Measurements from ENCODE around the gene MANBA. TPM values are rescaled to one million over a fixed set of nuclear protein-coding genes. Genes with fewer than 3 reads are reported as not detected.

MANBA gene
- polyA plus RNA-seq, 2 of the 4 experiments (the other 2 are of a cell fraction): 9.3 to 10.4 TPM

DNA sequence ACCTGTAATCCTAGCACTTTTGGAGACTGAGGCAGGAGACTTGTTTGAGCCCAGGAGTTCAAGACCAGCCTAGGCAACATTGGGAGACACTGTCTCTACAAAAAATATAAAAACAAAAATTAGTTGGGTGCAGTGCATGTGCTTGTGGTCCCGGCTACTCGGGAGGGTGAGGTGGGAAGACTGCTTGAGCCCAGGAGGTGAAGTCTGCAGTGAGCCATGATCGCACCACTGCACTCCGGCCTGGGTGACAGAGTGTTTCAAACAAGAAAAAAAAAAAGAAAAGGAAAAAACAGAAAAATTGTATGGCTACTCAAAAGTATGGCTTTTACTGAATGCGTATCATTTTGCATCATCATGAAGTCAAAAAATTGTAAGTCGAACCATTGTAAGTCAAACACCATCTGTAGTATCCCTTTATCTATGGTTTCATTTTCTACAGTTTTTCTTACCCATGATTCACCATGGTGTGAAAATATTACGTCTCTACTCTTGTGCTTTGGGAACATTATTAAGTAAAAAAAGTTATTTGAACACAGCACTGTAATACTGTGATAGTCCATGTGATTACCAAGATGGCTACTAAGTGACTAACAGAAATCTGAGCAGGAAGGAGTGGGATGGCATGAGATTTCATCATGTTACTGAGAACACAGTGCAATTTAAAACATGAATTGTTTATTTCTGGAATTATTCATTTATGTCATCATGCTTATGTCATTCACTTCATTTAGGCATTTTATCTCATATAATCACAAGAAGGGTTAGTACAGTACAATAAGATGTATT lies 26.5 kb upstream of the MANBA start:
- WGBS (ENCODE audit: missing lambda C conversion rate): 94% methylated on average over 7 of the region's 7 CpGs
- Histone ChIP-seq H3K4me2 (no peak overlapping the region), H3K27ac (no peak overlapping the region), H3K4me1 (peaks cover 5% of the 10 kb centered on the region; the same call in 1 of the 3 replicates), H3K4me3 (no peak overlapping the region), H3K9me3 (0 out of 3 replicates have a peak, but pooled peaks cover 4% of the 10 kb centered on the region)
- FAIRE-seq (no peak), DNase-seq (ENCODE audit: low read depth in 1 of 2, low spot score in 1 of 2) (peak in 1 of 2 experiments; percentile 16), ATAC-seq (peak in 1 of 2 experiments; percentile 51; a peak in 4 of 6 replicates)
- no peak for TF ChIP-seq ZFP36 (IDR thresholded peaks at IDR 0.05; ENCODE audit: borderline replicate concordance, partially characterized antibody)
- ChIA-PET POLR2A (no interaction called here), CTCF (no interaction called here)

DNA sequence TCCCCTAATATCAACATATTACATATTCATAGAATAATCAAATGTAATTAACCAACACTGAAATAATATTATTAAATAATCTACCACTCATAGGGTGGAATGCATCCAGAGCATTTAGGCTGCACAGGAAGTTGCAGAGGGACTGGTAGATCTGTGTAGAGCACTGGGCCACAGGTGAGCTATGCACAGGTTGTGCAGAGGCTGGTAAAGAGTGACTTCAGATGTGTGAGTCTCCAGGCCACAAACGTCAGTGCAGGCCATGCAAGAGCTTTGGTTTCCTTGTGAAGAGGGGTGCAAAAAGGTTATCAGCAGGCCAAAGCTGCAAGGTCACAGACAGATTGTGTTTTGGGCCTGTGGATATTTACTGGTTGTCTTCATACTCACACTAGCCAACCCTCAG lies 25.5 kb upstream of the MANBA start:
- H3K4me1 ChIP-seq: peaks cover 5% of the 10 kb centered on the region; the same call in 1 of the 3 replicates
- H3K4me3 ChIP-seq: no peak overlapping the region
- H3K4me2 ChIP-seq: no peak overlapping the region
- POLR2A ChIA-PET: no interaction called here
- CTCF ChIA-PET: no interaction called here
- peak in 1 of 2 experiments; percentile 30; a peak in 1 of 6 replicates for ATAC-seq
- 73% methylated on average over 1 of the region's 1 CpG for WGBS (ENCODE audit: missing lambda C conversion rate)
- TF ChIP-seq JUNB (IDR thresholded peaks at IDR 0.05) (no peak), PHF8 (IDR thresholded peaks at IDR 0.05; ENCODE audit: borderline replicate concordance, low read depth) (no peak), EP300 (IDR thresholded peaks at IDR 0.05) (no peak), EHMT2 (IDR thresholded peaks at IDR 0.05; ENCODE audit: low read depth) (no peak), HOXB13 (CRISPR knock-in tag; IDR thresholded peaks at IDR 0.05; ENCODE audit: low read depth) (no peak), ZNF302 (CRISPR knock-in tag; IDR thresholded peaks at IDR 0.05) (no peak), KDM5A (IDR thresholded peaks at IDR 0.05) (no peak), JUN (IDR thresholded peaks at IDR 0.05) (no peak), GATA3 (IDR thresholded peaks at IDR 0.05; ENCODE audit: borderline replicate concordance) (no peak), MYC (IDR thresholded peaks at IDR 0.05; ENCODE audit: borderline replicate concordance, low read length) (no peak), ZSCAN20 (CRISPR knock-in tag; IDR thresholded peaks at IDR 0.05) (no peak)
- TF ChIP-seq, protein P1, sequence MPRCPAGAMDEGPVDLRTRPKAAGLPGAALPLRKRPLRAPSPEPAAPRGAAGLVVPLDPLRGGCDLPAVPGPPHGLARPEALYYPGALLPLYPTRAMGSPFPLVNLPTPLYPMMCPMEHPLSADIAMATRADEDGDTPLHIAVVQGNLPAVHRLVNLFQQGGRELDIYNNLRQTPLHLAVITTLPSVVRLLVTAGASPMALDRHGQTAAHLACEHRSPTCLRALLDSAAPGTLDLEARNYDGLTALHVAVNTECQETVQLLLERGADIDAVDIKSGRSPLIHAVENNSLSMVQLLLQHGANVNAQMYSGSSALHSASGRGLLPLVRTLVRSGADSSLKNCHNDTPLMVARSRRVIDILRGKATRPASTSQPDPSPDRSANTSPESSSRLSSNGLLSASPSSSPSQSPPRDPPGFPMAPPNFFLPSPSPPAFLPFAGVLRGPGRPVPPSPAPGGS (IDR thresholded peaks at IDR 0.05): no peak
- TF ChIP-seq, protein P2, sequence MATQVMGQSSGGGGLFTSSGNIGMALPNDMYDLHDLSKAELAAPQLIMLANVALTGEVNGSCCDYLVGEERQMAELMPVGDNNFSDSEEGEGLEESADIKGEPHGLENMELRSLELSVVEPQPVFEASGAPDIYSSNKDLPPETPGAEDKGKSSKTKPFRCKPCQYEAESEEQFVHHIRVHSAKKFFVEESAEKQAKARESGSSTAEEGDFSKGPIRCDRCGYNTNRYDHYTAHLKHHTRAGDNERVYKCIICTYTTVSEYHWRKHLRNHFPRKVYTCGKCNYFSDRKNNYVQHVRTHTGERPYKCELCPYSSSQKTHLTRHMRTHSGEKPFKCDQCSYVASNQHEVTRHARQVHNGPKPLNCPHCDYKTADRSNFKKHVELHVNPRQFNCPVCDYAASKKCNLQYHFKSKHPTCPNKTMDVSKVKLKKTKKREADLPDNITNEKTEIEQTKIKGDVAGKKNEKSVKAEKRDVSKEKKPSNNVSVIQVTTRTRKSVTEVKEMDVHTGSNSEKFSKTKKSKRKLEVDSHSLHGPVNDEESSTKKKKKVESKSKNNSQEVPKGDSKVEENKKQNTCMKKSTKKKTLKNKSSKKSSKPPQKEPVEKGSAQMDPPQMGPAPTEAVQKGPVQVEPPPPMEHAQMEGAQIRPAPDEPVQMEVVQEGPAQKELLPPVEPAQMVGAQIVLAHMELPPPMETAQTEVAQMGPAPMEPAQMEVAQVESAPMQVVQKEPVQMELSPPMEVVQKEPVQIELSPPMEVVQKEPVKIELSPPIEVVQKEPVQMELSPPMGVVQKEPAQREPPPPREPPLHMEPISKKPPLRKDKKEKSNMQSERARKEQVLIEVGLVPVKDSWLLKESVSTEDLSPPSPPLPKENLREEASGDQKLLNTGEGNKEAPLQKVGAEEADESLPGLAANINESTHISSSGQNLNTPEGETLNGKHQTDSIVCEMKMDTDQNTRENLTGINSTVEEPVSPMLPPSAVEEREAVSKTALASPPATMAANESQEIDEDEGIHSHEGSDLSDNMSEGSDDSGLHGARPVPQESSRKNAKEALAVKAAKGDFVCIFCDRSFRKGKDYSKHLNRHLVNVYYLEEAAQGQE (IDR thresholded peaks at IDR 0.05): no peak
- no peak for FAIRE-seq
- H3K9me3 ChIP-seq: 0 out of 3 replicates have a peak, but pooled peaks cover 4% of the 10 kb centered on the region
- no peak for DNase-seq (ENCODE audit: low read depth in 1 of 2, low spot score in 1 of 2)
- no peak overlapping the region for H3K27ac ChIP-seq

DNA sequence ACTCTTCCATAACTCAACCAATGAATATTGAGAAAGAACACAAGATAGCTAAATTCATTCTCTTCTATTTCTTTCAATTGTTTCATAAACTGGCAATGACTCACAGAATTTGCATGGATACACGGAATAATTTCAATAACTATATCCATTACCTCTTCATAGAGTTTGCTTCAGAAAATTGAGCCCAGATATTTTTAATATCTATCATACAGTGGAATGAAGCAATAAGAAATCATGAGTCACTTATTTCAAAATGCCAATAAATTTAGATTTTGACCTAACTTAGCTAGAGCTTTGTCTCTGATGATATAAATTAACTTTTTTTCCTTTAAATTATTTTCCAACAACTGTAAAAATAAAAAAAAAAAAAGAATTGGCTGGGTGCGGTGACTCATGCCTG lies 22.2 kb upstream of the MANBA start:
- DNase-seq (ENCODE audit: low read depth in 1 of 2, low spot score in 1 of 2): no peak
- H3K9me3 ChIP-seq: 0 out of 3 replicates have a peak, but pooled peaks cover under 1% of the 10 kb centered on the region
- no peak overlapping the region for H3K27ac ChIP-seq
- WGBS (ENCODE audit: missing lambda C conversion rate): 76% methylated on average over 2 of the region's 2 CpGs
- CTCF ChIA-PET: no interaction called here
- H3K4me1 ChIP-seq: 0 out of 3 replicates have a peak, but pooled peaks cover 3% of the 10 kb centered on the region
- no peak for FAIRE-seq
- no peak overlapping the region for H3K4me2 ChIP-seq
- no peak overlapping the region for H3K4me3 ChIP-seq
- POLR2A ChIA-PET: no interaction called here
- ATAC-seq: no peak
- TF ChIP-seq SMC3 (IDR thresholded peaks at IDR 0.05) (no peak), EP300 (IDR thresholded peaks at IDR 0.05) (no peak), RAD21 (conservative IDR thresholded peaks at IDR 0.05 in 1 of 2, IDR thresholded peaks at IDR 0.05 in 1 of 2) (no peak), EHF (CRISPR knock-in tag; IDR thresholded peaks at IDR 0.05) (no peak), CBX8 (IDR thresholded peaks at IDR 0.05) (no peak), RARB (CRISPR knock-in tag; IDR thresholded peaks at IDR 0.05) (no peak), HDAC2 (IDR thresholded peaks at IDR 0.05) (no peak)
- TF ChIP-seq, protein P3, sequence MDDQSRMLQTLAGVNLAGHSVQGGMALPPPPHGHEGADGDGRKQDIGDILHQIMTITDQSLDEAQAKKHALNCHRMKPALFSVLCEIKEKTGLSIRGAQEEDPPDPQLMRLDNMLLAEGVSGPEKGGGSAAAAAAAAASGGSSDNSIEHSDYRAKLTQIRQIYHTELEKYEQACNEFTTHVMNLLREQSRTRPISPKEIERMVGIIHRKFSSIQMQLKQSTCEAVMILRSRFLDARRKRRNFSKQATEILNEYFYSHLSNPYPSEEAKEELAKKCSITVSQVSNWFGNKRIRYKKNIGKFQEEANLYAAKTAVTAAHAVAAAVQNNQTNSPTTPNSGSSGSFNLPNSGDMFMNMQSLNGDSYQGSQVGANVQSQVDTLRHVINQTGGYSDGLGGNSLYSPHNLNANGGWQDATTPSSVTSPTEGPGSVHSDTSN (IDR thresholded peaks at IDR 0.05): no peak
- TF ChIP-seq, protein P2 (IDR thresholded peaks at IDR 0.05): no peak
- TF ChIP-seq, protein P1 (IDR thresholded peaks at IDR 0.05): no peak

Data from A549 (cell line).